Measurements from ENCODE around the gene ILDR2. TPM values are rescaled to one million over a fixed set of nuclear protein-coding genes. Genes with fewer than 3 reads are reported as not detected.

ILDR2 gene
- total and polyA plus RNA-seq, 3 donors from 2014 or later: 36.8 to 217 (median 172) TPM

GRCh38 chr1:166865926-166866325 lies 109.4 kb downstream of the ILDR2 start:
- intact Hi-C loops (cut with DNase I; ENCODE audit: low total_unique reads): no loop called here
- Histone ChIP-seq H3K36me3 (ENCODE audit: low read depth, missing control alignments) (no peaks in the 10 kb centered on the region), H3K27ac (no peak overlapping the region), H3K27me3 (no peaks in the 10 kb centered on the region), H3K4me1 (no peaks in the 10 kb centered on the region), H3K4me3 (no peak overlapping the region), H3K9me3 (no peaks in the 10 kb centered on the region)
- TF ChIP-seq POLR2A (IDR thresholded peaks at IDR 0.05): no peak
- no peak for DNase-seq
- 78 to 81% methylated on average over 5 of the region's 5 CpGs for WGBS, 2 donors

- Histone ChIP-seq H3K4me1 (no peaks in the 10 kb centered on the region), H3K36me3 (ENCODE audit: low read depth, missing control alignments) (no peaks in the 10 kb centered on the region), H3K9me3 (no peaks in the 10 kb centered on the region), H3K4me3 (no peak overlapping the region), H3K27ac (no peak overlapping the region), H3K27me3 (no peaks in the 10 kb centered on the region)
- 74 to 88% methylated on average over 5 of the region's 5 CpGs for WGBS, 2 donors
- intact Hi-C loops (cut with DNase I; ENCODE audit: low total_unique reads): no loop called here
- no peak for DNase-seq
- no peak for TF ChIP-seq POLR2A (IDR thresholded peaks at IDR 0.05)
- TF ChIP-seq CTCF (IDR thresholded peaks at IDR 0.05): no peak
These were observed 115.7 kb downstream of the ILDR2 start for GRCh38 chr1:166859597-166859996.

- H3K9me3 ChIP-seq: no peaks in the 10 kb centered on the region
- no peak overlapping the region for H3K4me3 ChIP-seq
- H3K36me3 ChIP-seq (ENCODE audit: low read depth, missing control alignments): no peaks in the 10 kb centered on the region
- no peaks in the 10 kb centered on the region for H3K27me3 ChIP-seq
- no peaks in the 10 kb centered on the region for H3K4me1 ChIP-seq
- DNase-seq: no peak
- WGBS, 2 donors: 59 to 76% methylated on average over 7 of the region's 7 CpGs
- peak overlapping the region in 1 of 2 donors; percentile 8 for H3K27ac ChIP-seq
- intact Hi-C loops (cut with DNase I; ENCODE audit: low total_unique reads): no loop called here
- no peak for TF ChIP-seq CTCF (IDR thresholded peaks at IDR 0.05)
- no peak for TF ChIP-seq POLR2A (IDR thresholded peaks at IDR 0.05)
These were observed 116.5 kb downstream of the ILDR2 start for GRCh38 chr1:166858726-166859419.

Small RNA genes lying within 50 kb of the gene (small RNA-seq; reads per million reads assigned to genes)
- 1.6 to 6.6 reads per million in 2 donors for gene RNA5SP65

Other genes starting within 250 kb of the ILDR2 start
- gene POGK, start 136.1 kb downstream of the ILDR2 start, total RNA-seq: 10 to 100 TPM; 29.2 to 29.4 TPM
- 14.3 TPM for gene POGK, start 136.1 kb downstream of the ILDR2 start, polyA plus RNA-seq (ENCODE audit: insufficient read depth, low read depth, low replicate concordance)
- gene TADA1, start 99.3 kb downstream of the ILDR2 start, total RNA-seq: 10 to 100 TPM; 22.0 to 25.8 TPM
- gene TADA1, start 99.3 kb downstream of the ILDR2 start, polyA plus RNA-seq (ENCODE audit: insufficient read depth, low read depth, low replicate concordance): 19.2 TPM
- 100 to 1,000 TPM; 113 to 181 TPM for gene MAEL, start 13.7 kb upstream of the ILDR2 start, total RNA-seq
- gene MAEL, start 13.7 kb upstream of the ILDR2 start, polyA plus RNA-seq (ENCODE audit: insufficient read depth, low read depth, low replicate concordance): 333 TPM
- under 1 TPM; 0.62 to 0.63 TPM for gene GPA33, start 114.8 kb upstream of the ILDR2 start, total RNA-seq
- gene GPA33, start 114.8 kb upstream of the ILDR2 start, polyA plus RNA-seq (ENCODE audit: insufficient read depth, low read depth, low replicate concordance): 1.1 TPM
- gene STYXL2, start 118.5 kb upstream of the ILDR2 start, total RNA-seq: 1 to 10 TPM in 1 of 2 donors, under 1 TPM in 1; 0.19 to 1.0 TPM
- gene STYXL2, start 118.5 kb upstream of the ILDR2 start, polyA plus RNA-seq (ENCODE audit: insufficient read depth, low read depth, low replicate concordance): 0.99 TPM
- 10 to 100 TPM; 36.0 to 36.9 TPM for gene POU2F1, start 245.3 kb upstream of the ILDR2 start, total RNA-seq
- 17.1 TPM for gene POU2F1, start 245.3 kb upstream of the ILDR2 start, polyA plus RNA-seq (ENCODE audit: insufficient read depth, low read depth, low replicate concordance)